Activated naive CD8-positive, alpha-beta T cell treated with anti-CD3 and anti-CD28 coated beads, Interleukin-2, amount 10 ng/mL, durations not matched to agents 7 days and 5 days (primary cell): ENCODE data around the gene LTBR. TPM values are rescaled to one million over a fixed set of nuclear protein-coding genes. Genes with fewer than 3 reads are reported as not detected.
A peak's percentile ranks its signal among the peaks of the same experiment; 100 is the strongest.

Experiments
- ATAC-seq: fragments of 150-1000 bp; cut with Tn5 transposase; one replicate; pipeline ENCODE4 v1.10.0; 2021; ENCODE audit warnings: low read depth, moderate library complexity
- POLR2A ChIA-PET: fragments of 350-600 bp; sonication (Branson Sonifier 250); formaldehyde crosslinking; loops from one replicate; lab custom pipeline; 2021; ENCODE audit warnings: antibody characterized with exemption; lab: Charles Lee
- DNase-seq: peaks from one replicate; pipeline ENCODE4 v3.0.0; 2021
- H3K27ac Mint-ChIP-seq: one replicate; pipeline ENCODE4 v1.8.0; 2022; ENCODE audit warnings: mild to moderate bottlenecking, mixed read lengths
- H3K27me3 Mint-ChIP-seq: one replicate; pipeline ENCODE4 v1.8.0; 2022; ENCODE audit warnings: mild to moderate bottlenecking, moderate library complexity, mixed read lengths
- H3K36me3 Mint-ChIP-seq: one replicate; pipeline ENCODE4 v1.8.0; 2021; ENCODE audit warnings: mild to moderate bottlenecking, mixed read lengths
- H3K4me1 Mint-ChIP-seq: one replicate; pipeline ENCODE4 v1.8.0; 2021; ENCODE audit warnings: mixed read lengths
- H3K4me3 Mint-ChIP-seq: one replicate; pipeline ENCODE4 v1.8.0; 2022; ENCODE audit warnings: mild to moderate bottlenecking, moderate library complexity, mixed read lengths
- H3K9me3 Mint-ChIP-seq: one replicate; pipeline ENCODE4 v1.8.0; 2021; ENCODE audit warnings: mixed read lengths
- total RNA-seq, 2 experiments: library from RNA; stranded (reverse); gene quantifications; one replicate each; pipeline ENCODE4 v1.2.3, GENCODE V29; 2021

The LTBR gene
- total RNA-seq, 2 experiments from 2014 or later: 0.61 to 1.4 TPM

DNA sequence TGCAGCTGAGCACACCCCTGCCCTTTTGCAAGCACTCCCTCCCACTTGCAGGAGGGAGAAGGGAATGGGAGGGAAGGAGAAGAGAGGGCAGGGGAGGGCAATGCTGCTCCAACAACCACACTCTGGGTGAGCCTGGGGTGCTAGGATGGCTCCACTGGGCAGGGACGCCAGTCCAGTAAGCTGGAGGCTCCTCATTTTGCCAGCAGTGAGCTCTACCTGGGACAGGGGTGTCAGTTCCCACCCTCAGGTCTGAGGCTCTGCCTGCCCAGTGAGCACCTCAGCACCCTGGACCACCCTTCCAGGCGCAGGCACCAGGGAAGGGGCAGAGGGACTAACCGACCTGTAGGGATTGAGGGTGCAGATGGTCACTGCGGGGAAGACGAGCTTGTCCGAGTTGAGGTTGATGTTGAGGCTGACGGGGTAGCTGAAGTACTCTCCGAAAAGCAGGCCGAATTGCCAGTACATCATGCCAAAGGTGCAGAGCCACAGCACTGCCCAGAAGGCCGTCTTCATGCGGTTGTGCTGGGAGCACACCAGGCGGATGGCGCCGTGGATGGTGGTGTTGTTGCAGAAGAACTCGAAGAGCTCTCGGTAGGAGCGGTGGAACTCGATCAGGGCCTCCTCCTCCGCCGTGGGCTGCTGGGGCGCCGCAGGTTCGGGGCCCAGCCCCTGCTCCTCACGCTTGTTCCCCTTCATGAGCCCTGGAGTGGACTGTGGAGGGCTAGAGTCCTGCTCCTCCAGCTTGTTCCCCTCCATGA lies 9.8 kb upstream of the LTBR start:
- H3K27ac Mint-ChIP-seq: no peak overlapping the region
- ATAC-seq (no peak), DNase-seq (no peak)
- H3K36me3 Mint-ChIP-seq: no peaks in the 10 kb centered on the region
- no peaks in the 10 kb centered on the region for H3K27me3 Mint-ChIP-seq
- POLR2A ChIA-PET: interaction anchor here (0.6 to 0.9 kb wide), 4 partner anchors 34 to 315 kb away, joined by 3 to 4 read pairs (median 4); partner anchors contain the start of gene ZNF384
- H3K4me3 Mint-ChIP-seq: no peak overlapping the region
- H3K9me3 Mint-ChIP-seq: no peaks in the 10 kb centered on the region
- peaks cover 44% of the 10 kb centered on the region for H3K4me1 Mint-ChIP-seq

DNA sequence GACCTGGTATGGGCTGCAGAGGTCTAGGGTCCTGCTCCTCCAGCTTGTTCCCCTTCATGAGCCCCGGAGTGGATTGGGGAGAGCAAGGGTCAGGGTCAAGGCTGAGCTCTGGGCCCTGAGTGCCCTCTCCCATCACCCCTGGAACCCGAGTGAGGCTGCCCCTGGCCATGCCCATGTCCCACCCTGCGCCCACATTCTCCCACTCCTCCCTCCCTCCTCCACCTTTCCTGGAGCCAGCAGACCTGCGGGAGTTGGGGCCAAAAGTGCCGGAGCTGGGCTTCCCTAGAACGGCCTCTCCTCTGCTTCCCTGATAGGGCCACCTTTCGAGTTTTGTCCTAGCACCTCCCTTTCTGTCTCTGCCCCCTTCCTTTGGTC lies 9.2 kb upstream of the LTBR start:
- no peak overlapping the region for H3K4me3 Mint-ChIP-seq
- H3K9me3 Mint-ChIP-seq: no peaks in the 10 kb centered on the region
- no peaks in the 10 kb centered on the region for H3K36me3 Mint-ChIP-seq
- no peak for ATAC-seq
- H3K27ac Mint-ChIP-seq: peak overlapping the region; percentile 54
- POLR2A ChIA-PET: interaction anchor here (0.6 to 0.9 kb wide), 3 partner anchors 40 to 315 kb away, joined by 3 to 4 read pairs (median 3); partner anchors contain the start of gene ZNF384
- H3K4me1 Mint-ChIP-seq: peaks cover 42% of the 10 kb centered on the region
- no peaks in the 10 kb centered on the region for H3K27me3 Mint-ChIP-seq
- DNase-seq: no peak

DNA sequence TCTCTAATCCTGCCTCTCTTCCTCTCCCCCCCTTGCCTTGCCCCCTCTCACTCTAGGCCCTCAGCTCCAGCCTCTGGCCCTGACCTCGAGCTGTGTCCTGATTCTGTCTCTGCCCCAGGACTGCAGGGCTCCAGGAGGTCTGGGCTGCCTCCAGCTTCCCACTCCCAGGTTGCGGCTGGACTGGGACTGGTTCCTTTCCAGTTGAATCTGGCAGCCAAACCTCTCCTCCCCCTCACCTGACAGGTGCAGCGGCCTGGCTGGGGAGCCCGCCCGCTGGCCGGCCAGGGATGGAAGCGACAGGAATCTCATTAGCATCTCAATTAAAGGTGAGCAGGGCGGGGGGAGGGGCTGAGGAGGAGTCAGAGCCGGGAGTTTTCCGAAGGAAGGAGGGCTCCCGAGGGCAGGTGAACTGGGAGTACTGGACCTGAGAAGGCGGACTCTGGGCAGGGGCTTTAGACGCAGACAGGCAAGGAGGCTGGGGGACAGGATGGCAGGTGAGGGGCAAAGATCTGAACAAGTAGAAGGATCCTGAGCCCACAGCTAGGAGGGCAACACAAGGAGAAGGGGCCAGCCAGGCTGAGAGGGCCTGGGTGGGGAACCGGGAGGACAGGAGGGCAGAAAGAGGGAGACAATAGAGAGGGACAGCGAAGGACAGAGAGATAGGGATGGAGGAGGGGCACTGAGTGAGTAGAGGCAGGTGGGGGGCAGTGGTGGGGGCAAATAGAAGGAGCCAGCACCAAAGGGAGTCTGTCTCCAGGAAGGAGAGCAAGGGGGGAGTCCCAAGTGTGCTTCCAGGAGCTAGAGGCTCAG lies 8.5 kb upstream of the LTBR start, which contains the start of gene SCNN1A:
Gene SCNN1A (minus strand): TSS at position 295 of the 810 bp plus-strand sequence. CDS start 780 bp downstream, outside the sequence.
- Mint-ChIP-seq H3K4me3 (peak within 1 kb of the TSS; percentile 75), H3K9me3 (no peaks in the 10 kb centered on the region), H3K4me1 (peaks cover 42% of the 10 kb centered on the region), H3K27me3 (no peaks in the 10 kb centered on the region), H3K36me3 (no peaks in the 10 kb centered on the region), H3K27ac (peak within 1 kb of the TSS; percentile 93)
- ATAC-seq (no peak), DNase-seq (no peak)
- POLR2A ChIA-PET: no interaction called here

DNA sequence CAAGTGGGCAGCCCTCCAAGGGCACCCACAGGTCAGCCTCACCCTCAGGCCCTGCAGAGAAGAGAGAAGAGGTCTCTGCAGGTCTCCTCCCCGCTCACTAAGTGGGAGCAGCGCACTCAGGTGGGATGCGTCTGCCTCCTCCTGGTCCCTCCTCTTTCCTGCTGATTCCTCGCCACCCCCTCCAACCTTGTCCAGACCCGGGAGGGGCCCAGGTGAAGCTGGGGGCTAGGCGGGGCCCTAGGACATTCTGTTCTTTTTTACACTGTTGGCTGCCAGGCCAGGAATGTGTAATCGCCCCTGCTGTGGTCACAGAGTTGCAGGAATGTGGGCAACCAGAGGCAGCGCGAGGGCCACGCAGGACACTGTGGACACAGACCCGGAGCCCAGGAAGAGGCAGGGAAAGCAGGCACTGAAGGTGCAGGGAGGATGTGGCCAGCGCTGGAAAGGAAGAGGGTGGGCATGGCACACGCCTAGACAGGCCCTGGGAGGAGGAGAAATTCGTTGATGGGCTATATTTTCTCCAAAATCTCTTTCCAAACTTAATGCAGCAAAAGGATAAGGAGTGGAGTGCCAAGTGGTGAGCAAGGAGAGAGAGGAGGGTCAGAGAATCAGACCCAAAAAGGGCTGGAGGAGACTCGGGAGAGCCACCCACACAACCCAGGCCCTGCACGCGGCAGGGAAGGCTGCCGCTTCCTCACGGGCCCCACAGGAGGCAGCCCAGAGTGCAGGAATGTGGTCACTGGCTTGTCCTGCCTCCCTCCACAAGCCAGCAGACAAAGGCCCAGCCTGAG lies 7.7 kb upstream of the LTBR start:
- peaks cover 36% of the 10 kb centered on the region for H3K4me1 Mint-ChIP-seq
- POLR2A ChIA-PET: interaction anchor here (1.1 kb wide), 1 partner anchor 7 kb away, joined by 3 read pairs; no protein-coding TSS in a partner anchor
- H3K27me3 Mint-ChIP-seq: peaks cover 5% of the 10 kb centered on the region
- no peaks in the 10 kb centered on the region for H3K36me3 Mint-ChIP-seq
- peak overlapping the region; percentile 75 for H3K4me3 Mint-ChIP-seq
- H3K27ac Mint-ChIP-seq: peak overlapping the region; percentile 93
- no peaks in the 10 kb centered on the region for H3K9me3 Mint-ChIP-seq
- DNase-seq (no peak), ATAC-seq (peak; percentile 46)

DNA sequence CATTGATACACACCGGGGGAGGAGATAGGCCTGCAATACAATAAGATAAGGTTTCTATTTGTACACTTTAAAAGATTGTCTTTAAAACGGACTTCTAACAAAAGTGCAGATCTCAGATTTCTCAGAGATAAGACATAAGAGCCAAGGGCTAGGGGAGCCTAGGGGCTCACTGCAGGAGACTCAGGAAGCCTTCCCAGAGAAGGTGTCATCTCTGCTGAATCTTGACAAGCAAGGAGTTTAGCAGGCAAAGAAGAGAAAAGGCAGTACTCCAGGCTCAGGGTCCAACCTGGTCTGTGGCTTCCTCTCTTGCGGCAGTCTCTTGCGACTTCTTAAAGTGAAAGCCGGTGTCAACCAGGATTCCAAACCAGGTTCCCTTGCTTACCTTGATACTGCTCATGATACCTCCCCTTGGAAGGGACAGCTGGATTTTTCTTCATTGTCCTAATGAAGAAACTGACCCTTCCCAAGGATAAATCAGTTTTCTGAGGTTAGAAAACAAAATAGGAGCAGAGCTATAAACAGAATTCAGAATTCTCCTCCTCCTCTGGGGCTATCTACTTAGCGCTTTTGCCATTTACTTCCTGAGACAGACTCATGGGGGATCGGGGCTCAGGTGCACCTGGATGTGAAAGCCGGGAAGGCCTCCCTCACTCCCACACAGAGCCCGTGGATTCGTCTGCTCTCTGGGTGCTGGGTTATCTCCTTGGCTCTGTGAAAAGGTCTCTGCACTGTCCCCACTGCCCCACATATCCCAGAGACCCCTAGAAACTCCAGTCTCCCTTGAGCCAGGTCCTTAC lies 6.9 kb upstream of the LTBR start:
- Mint-ChIP-seq H3K27ac (peak overlapping the region; percentile 93), H3K4me3 (peak overlapping the region; percentile 75), H3K36me3 (no peaks in the 10 kb centered on the region), H3K9me3 (no peaks in the 10 kb centered on the region), H3K27me3 (peaks cover 13% of the 10 kb centered on the region), H3K4me1 (peaks cover 36% of the 10 kb centered on the region)
- POLR2A ChIA-PET: interaction anchor here (1.1 kb wide), 1 partner anchor 8 kb away, joined by 3 read pairs; no protein-coding TSS in a partner anchor
- ATAC-seq: peak; percentile 65
- no peak for DNase-seq

DNA sequence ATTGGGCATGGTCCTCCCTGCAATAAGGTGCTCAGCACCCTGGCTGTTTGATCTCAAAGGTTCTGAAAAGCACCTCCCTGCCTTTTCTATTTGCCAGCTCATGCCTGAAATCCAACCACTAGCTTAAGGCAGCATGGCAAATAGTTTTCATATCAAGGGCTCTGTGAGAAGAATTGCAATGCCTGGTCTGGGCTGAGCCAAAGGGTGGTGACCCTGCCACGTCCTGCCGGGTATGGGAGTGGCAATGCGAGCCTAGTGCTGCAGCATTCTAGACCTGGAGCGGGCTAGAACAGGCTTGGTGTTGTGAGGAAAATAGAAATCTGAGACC lies 6.3 kb upstream of the LTBR start:
- Mint-ChIP-seq H3K36me3 (no peaks in the 10 kb centered on the region), H3K4me1 (peaks cover 32% of the 10 kb centered on the region), H3K4me3 (peak overlapping the region; percentile 75), H3K9me3 (no peaks in the 10 kb centered on the region), H3K27ac (peak overlapping the region; percentile 93), H3K27me3 (peaks cover 19% of the 10 kb centered on the region)
- no peak for ATAC-seq
- POLR2A ChIA-PET: interaction anchor here (1.1 kb wide), 2 partner anchors 9 to 41 kb away, joined by 3 read pairs; no protein-coding TSS in a partner anchor
- no peak for DNase-seq

DNA sequence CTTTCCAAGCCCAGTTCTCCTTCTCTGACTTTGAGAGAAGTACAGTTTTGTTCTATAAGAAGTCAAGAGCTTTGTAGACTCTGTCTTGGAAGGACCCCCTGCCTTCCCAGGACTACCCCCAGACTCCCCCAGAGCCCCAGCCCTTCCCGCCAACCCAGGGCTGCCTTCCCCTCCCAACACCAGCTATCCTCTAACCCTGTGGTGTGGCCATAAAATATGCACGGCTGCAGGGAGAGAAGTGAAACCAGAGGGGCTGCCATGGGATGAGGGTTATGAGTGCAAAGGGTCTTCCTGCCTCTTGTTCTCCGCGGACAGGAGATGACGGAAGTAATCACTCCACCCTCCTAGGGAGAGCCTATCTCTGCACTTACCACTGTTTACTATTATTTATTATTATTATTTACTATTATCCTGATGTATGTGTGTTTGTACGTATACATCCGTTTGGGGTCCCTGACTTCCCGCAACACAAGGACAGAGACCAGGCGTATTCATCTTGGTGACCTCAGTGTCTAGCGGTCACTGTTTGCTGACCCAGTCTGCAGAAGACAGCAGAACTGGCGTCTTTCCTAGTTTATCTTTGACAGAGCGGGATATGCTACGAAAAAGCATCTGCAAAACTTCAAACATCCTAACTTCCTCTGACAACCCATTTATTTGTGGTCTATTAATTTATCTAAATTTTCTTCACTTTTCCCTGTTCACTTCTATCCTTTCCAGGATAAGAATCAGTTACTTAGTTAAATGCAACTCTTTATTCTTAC lies 5.1 kb upstream of the LTBR start:
- no peak overlapping the region for H3K27ac Mint-ChIP-seq
- H3K27me3 Mint-ChIP-seq: peaks cover 23% of the 10 kb centered on the region
- POLR2A ChIA-PET: interaction anchor here (1.0 to 1.1 kb wide), 2 partner anchors 42 to 87 kb away, joined by 3 read pairs; no protein-coding TSS in a partner anchor
- no peak overlapping the region for H3K4me3 Mint-ChIP-seq
- H3K4me1 Mint-ChIP-seq: peaks cover 25% of the 10 kb centered on the region
- no peak for DNase-seq
- no peaks in the 10 kb centered on the region for H3K9me3 Mint-ChIP-seq
- ATAC-seq: no peak
- H3K36me3 Mint-ChIP-seq: no peaks in the 10 kb centered on the region

DNA sequence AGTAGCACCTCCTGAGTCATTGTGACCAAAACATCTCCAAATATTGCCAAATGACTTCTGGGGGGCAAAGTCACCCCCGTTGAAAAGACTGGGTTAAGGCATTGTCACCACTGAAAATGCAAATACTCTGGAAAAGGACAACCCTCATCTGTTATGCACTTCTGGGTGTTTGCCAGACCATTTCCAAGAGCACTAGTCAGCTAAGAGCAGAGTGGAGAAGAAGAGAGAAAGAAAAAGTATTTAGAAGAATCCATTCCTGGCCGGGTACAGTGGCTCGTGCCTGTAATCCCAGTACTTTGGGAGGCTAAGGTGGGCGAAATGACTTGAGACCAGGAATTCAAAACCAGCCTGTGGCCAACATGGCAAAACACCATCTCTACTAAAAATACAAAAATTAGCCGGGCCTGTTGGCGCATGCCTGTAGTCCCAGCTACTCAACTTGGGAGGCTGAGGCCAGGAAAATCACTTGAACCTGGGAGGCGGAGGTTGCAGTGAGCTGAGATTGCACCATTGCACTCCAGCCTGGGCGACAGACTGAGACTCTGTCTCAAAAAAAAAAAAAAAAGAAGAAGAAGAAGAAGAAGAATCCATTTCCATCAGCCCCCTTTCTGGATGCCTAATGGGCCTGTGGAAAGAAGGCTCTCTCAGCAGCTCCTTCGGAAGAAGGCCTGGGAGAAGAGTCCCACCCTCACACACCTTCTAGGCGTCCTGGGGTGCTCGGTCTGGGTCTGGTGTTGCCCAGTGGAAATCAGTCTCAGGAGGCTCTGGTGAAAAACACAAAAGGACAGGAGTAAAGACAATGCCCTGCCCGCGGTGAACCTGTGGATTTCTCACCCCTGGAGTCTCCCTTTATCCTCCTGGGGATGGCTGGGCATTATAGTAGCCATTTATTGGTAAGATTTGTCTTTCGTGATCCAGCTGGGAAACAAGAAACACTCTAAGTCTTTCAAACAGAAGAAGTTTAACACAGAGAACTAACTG lies 3.5 kb upstream of the LTBR start:
- Mint-ChIP-seq H3K27me3 (peaks cover 30% of the 10 kb centered on the region), H3K4me1 (peaks cover 23% of the 10 kb centered on the region), H3K4me3 (no peak overlapping the region), H3K9me3 (no peaks in the 10 kb centered on the region), H3K36me3 (no peaks in the 10 kb centered on the region), H3K27ac (no peak overlapping the region)
- DNase-seq (no peak), ATAC-seq (no peak)
- POLR2A ChIA-PET: interaction anchor here (0.8 kb wide), 1 partner anchor 38 kb away, joined by 3 read pairs; the partner anchor contains the start of gene TNFRSF1A

DNA sequence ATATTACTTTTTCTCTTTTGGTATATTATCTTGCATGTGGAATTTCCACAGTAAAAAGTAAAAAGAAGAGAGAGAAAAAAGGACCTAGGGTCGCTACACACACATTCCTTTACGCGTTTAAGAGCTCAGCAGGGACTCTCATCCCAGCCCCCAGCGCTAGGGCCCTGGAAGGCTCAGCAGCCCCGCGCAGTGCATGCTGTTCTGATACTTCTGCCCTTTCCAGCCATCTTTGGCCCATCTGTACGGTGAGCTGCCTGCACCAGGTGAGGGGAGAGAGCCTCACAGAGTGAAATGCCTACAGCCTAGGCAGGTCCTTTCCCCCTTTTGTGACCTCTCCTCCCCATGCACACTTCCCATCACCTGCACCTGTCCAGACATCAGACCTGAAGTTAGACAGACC lies 1.6 kb upstream of the LTBR start:
- H3K4me3 Mint-ChIP-seq: no peak overlapping the region
- H3K4me1 Mint-ChIP-seq: peaks cover 4% of the 10 kb centered on the region
- POLR2A ChIA-PET: no interaction called here
- DNase-seq (no peak), ATAC-seq (no peak)
- H3K27me3 Mint-ChIP-seq: peaks cover 35% of the 10 kb centered on the region
- no peaks in the 10 kb centered on the region for H3K36me3 Mint-ChIP-seq
- no peak overlapping the region for H3K27ac Mint-ChIP-seq
- H3K9me3 Mint-ChIP-seq: no peaks in the 10 kb centered on the region

DNA sequence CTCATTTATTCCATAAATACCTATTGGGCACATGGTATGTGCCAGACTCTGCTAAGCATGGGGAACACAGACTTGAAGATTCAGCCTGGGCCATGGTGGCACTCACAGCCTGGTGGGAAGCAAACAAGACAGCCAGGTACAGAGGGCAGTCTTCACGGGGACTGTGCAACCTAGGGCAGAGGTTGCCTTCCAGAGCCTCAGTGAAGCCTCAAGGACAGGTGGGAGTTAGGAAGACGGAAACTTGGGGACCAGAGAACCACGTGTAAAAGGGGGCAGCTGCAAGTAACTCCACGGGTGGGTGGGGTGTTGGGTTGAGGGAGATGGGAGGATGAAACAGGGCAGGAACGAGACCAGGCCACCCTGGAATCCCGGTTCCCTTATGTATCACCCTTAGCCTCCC lies 980 bp upstream of the LTBR start:
- POLR2A ChIA-PET: no interaction called here
- Mint-ChIP-seq H3K27ac (no peak overlapping the region), H3K27me3 (peaks cover 36% of the 10 kb centered on the region), H3K4me1 (no peaks in the 10 kb centered on the region), H3K4me3 (no peak overlapping the region), H3K9me3 (no peaks in the 10 kb centered on the region), H3K36me3 (no peaks in the 10 kb centered on the region)
- DNase-seq (no peak), ATAC-seq (no peak)
